K562 (cell line): Measurements from ENCODE around the gene PITPNM1. TPM values are rescaled to one million over a fixed set of nuclear protein-coding genes. Genes with fewer than 3 reads are reported as not detected.

Source experiments
- ATAC-seq: fragments of 200-7000 bp; cut with Tn5 transposase; 3 replicates; pipeline ENCODE4 v1.9.1; 2020; ENCODE audit warnings: moderate library complexity
- BruUV-seq: library from RNA; stranded (reverse); fragments of 400-500 nt; replicated peaks from 2 replicates; lab custom pipeline; 2021; lab: Mats Ljungman, UMichigan
- CTCF ChIA-PET: fragments of 300-600 bp; formaldehyde crosslinking; extraction: SDS; loops from one replicate; lab custom pipeline; 2021; ENCODE audit warnings: low intra/inter-chr PET ratio; lab: Yijun Ruan, JAX
- POLR2A ChIA-PET: fragments of 300-600, 350-650 bp; sonication (Branson Sonifier 250); formaldehyde crosslinking; extraction: SDS; loops from one replicate; lab custom pipeline; 2021; ENCODE audit warnings: antibody characterized with exemption, inconsistent platforms; lab: Yijun Ruan, JAX
- DNase-seq, 4 experiments: peaks; one replicate each; pipeline versions ENCODE4 v3.0.0 to v3.0.0-alpha.2; 2011 to 2018; ENCODE audit warnings: low spot score in 3 of 4, mixed read lengths in 3 of 4; ENCODE audit errors: extremely low read depth in 1 of 4
- FAIRE-seq: peaks from 2 replicates; lab custom pipeline; 2011; peaks lifted over from hg19 to GRCh38; lab: Jason Lieb, UNC
- H2AFZ ChIP-seq: 2 replicates; pipeline ENCODE4 v1.6.0; 2011; ENCODE audit warnings: low read depth, low read length, control low read depth, inconsistent platforms
- H3K27ac ChIP-seq: fragments of 200-600 bp; 3 replicates; pipeline ENCODE4 v1.8.0; 2011; ENCODE audit warnings: low read depth, mild to moderate bottlenecking, control low read depth, inconsistent platforms, low read length, moderate library complexity, mixed read lengths; ENCODE audit errors: extremely low read depth
- H3K27me3 ChIP-seq, 2 experiments: fragments of 300-600 bp in 1 of 2; 2 replicates in 1 of 2; 3 replicates in 1 of 2; pipeline versions ENCODE4 v1.6.0 to v1.8.0; 2011; ENCODE audit warnings: inconsistent platforms in 2 of 2, low read length in 2 of 2, mild to moderate bottlenecking in 1 of 2, mixed read lengths in 1 of 2, moderate library complexity in 1 of 2; ENCODE audit not compliant: control insufficient read depth in 2 of 2, insufficient read depth in 2 of 2
- H3K36me3 ChIP-seq: fragments of 300-600 bp; 3 replicates; pipeline ENCODE4 v1.8.0; 2011; ENCODE audit warnings: mild to moderate bottlenecking, low read length, inconsistent platforms; ENCODE audit not compliant: control insufficient read depth, insufficient read depth
- H3K4me1 ChIP-seq, 2 experiments: fragments of 200-600 bp in 1 of 2; replicated peaks in 1 of 2; 2 replicates in 1 of 2; 3 replicates in 1 of 2; pipeline versions ENCODE4 v1.5.1 to v1.8.0; 2011; ENCODE audit warnings: inconsistent platforms in 2 of 2, low read length in 2 of 2, mild to moderate bottlenecking in 1 of 2, mixed read lengths in 1 of 2, moderate library complexity in 1 of 2; ENCODE audit not compliant: control insufficient read depth in 2 of 2, insufficient read depth in 2 of 2
- H3K4me2 ChIP-seq: 2 replicates; pipeline ENCODE4 v1.6.1; 2011; ENCODE audit warnings: low read length, control low read depth, inconsistent platforms, mixed read lengths; ENCODE audit not compliant: insufficient read depth
- H3K4me3 ChIP-seq: fragments of 200-600 bp; sonication (generic), shearing (Covaris generic); 2 replicates; pipeline ENCODE4 v1.5.1; 2016; ENCODE audit warnings: control low read depth, inconsistent platforms
- H3K79me2 ChIP-seq: fragments of 200-600 bp; 3 replicates; pipeline ENCODE4 v1.8.0; 2011; ENCODE audit warnings: low read length, inconsistent platforms; ENCODE audit not compliant: control insufficient read depth, insufficient read depth
- H3K9ac ChIP-seq, 2 experiments: 2 replicates each; pipeline versions ENCODE4 v1.6.0 to v1.6.1; 2011; ENCODE audit warnings: low read depth in 2 of 2, low read length in 2 of 2, control low read depth in 1 of 2, inconsistent platforms in 1 of 2, mild to moderate bottlenecking in 1 of 2, mixed read lengths in 1 of 2; ENCODE audit not compliant: insufficient read depth in 1 of 2
- H3K9me1 ChIP-seq: one replicate; pipeline ENCODE4 v1.6.0; 2011; ENCODE audit warnings: inconsistent platforms, mild to moderate bottlenecking, low read length, moderate library complexity; ENCODE audit not compliant: control insufficient read depth, insufficient read depth
- H3K9me3 ChIP-seq: replicated peaks from 2 replicates; pipeline ENCODE4 v1.5.1; 2011; ENCODE audit warnings: low read depth, low read length, inconsistent platforms; ENCODE audit not compliant: control insufficient read depth, insufficient read depth
- H4K20me1 ChIP-seq: replicated peaks from 2 replicates; pipeline ENCODE4 v1.6.1; 2011; ENCODE audit warnings: low read length, inconsistent platforms, mixed read lengths; ENCODE audit not compliant: control insufficient read depth, insufficient read depth
- FOXK2 ChIP-seq, 2 experiments: fragments of 450-650 bp; IDR thresholded peaks in 1 of 2; conservative IDR thresholded peaks in 1 of 2; 2 replicates each; pipeline ENCODE4 v1.6.1; 2016; ENCODE audit warnings: low read depth in 2 of 2, mild to moderate bottlenecking in 1 of 2
- MEF2D ChIP-seq: conservative IDR thresholded peaks from 2 replicates; pipeline ENCODE4 v1.6.1; 2016; ENCODE audit warnings: low read depth, missing genetic modification characterization, missing compliant biosample characterization
- SLC30A9 ChIP-seq: fragments of 250-450 bp; sonication (Bioruptor Pico); IDR thresholded peaks from 2 replicates; pipeline ENCODE4 v1.8.0; 2022; ENCODE audit warnings: mild to moderate bottlenecking, moderate library complexity
- SMAD2 ChIP-seq: fragments of 150-350 bp; IDR thresholded peaks from 2 replicates; pipeline ENCODE4 v1.6.1; 2014; ENCODE audit warnings: low read depth, mild to moderate bottlenecking, low read length
- ZBTB7A ChIP-seq: IDR thresholded peaks from 2 replicates; pipeline ENCODE4 v1.6.1; 2011; ENCODE audit warnings: low read depth, mild to moderate bottlenecking, low read length, moderate library complexity, borderline replicate concordance; ENCODE audit not compliant: control insufficient read depth
- ZNF24 ChIP-seq: fragments of 450-650 bp; IDR thresholded peaks from 2 replicates; pipeline ENCODE4 v1.6.1; 2016
- ZNF282 ChIP-seq: sonication (generic); formaldehyde crosslinking; IDR thresholded peaks from 2 replicates; pipeline ENCODE4 v1.8.1; 2023; ENCODE audit warnings: missing genetic modification reagents
- WGBS: fragments of 100-300 bp; shearing (Covaris generic); methylation state at CpG from one replicate; pipeline ENCODE4 v1.1.6; 2016; ENCODE audit warnings: low coverage, mixed read lengths; ENCODE audit not compliant: insufficient coverage; ENCODE audit errors: missing lambda C conversion rate; 5-methylcytosine and 5-hydroxymethylcytosine counted together
- in situ Hi-C: fragments of 300-500 bp; cut with MboI; formaldehyde crosslinking; loops from 4 replicates; pipeline ENCODE4 v1.15.0; 2018; ENCODE audit warnings: inconsistent platforms, mixed read lengths
- intact Hi-C: fragments of 100-400 bp; cut with micrococcal nuclease; formaldehyde crosslinking; loops from 2 replicates; pipeline ENCODE4 v1.14.2; 2022
- polyA plus RNA-seq, 8 experiments: library from polyadenylated mRNA; depleted of rRNA in 4 of 8; stranded (reverse) in 5 of 8; unstranded in 3 of 8; fragments of >200 nt; fragmentation: Nextera tagmentation in 2 of 8; fragmentation: Illumina TruSeq in 1 of 8; extraction: Ambion mirVana in 2 of 8; extraction: Trizol in 1 of 8; gene quantifications; 2 replicates each; pipeline versions ENCODE4 v1.2.1 to v1.2.3, GENCODE V29; 2011 to 2014; ENCODE audit warnings: inconsistent platforms in 1 of 8, missing spikeins in 1 of 8
- total RNA-seq, 7 experiments: library from RNA; depleted of rRNA in 6 of 7; stranded (reverse); fragments of >200 nt in 6 of 7; fragmentation: Illumina TruSeq in 2 of 7; extraction: Trizol in 2 of 7; gene quantifications; 2 replicates each; pipeline versions ENCODE4 v1.2.1 to v1.2.3, GENCODE V29; 2011 to 2021; ENCODE audit warnings: low replicate concordance in 1 of 7

Gene PITPNM1
- total and polyA plus RNA-seq, 9 of the 15 experiments (the other 6 are each of a cell fraction or from before 2014, with no cell fraction given): 0.11 to 53.7 (median 16.0) TPM

DNA sequence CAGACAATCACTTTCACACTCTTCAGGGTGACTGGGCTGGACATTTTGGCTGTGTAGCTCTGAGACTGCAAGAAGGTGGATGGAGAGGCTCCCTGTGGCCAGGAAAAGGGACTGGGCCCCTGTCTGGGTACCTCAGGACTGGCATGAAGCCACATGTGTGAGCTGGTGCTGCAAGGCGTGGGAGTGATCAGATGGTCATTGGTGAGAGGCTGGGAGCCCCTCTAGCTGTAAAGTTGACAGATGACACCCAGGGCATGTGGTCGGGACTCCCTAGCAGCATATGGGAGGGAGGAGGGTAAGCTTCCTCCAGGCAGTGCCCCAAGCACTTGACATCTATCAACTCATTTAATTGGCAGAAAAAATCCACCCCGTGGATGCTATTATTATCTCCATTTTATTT, 37.0 kb upstream of the PITPNM1 start:
- TF ChIP-seq ZBTB7A (no peak), MEF2D (tag) (no peak), FOXK2 (conservative IDR thresholded peaks at IDR 0.05 in 1 of 2, IDR thresholded peaks at IDR 0.05 in 1 of 2; ENCODE audit: low read depth in 2 of 2) (no peak), ZNF282 (no peak), ZNF24 (no peak), SMAD2 (no peak), SLC30A9 (CRISPR knock-in tag) (no peak)
- H3K4me3 ChIP-seq: no peak overlapping the region
- H3K27me3 ChIP-seq: no peaks in the 10 kb centered on the region
- no peaks in the 10 kb centered on the region for H4K20me1 ChIP-seq
- POLR2A ChIA-PET: interaction anchor here (0.5 to 1.3 kb wide), 8 partner anchors 11 to 209 kb away, joined by 3 read pairs; no protein-coding TSS in a partner anchor
- H3K79me2 ChIP-seq: no peaks in the 10 kb centered on the region
- intact Hi-C loops (no loop called here), in situ Hi-C loops (loop anchor here (25.0 kb wide), 1 partner anchor 1145 kb away; the partner anchor contains the start of gene GAL)
- no TSS peak for BruUV-seq
- CTCF ChIA-PET: no interaction called here
- 22% methylated on average over 3 of the region's 3 CpGs for WGBS
- DNase-seq (no peak), FAIRE-seq (no peak), ATAC-seq (no peak)
- H3K9me1 ChIP-seq: no peaks in the 10 kb centered on the region
- no peaks in the 10 kb centered on the region for H3K36me3 ChIP-seq
- no peak overlapping the region for H2AFZ ChIP-seq
- no peak overlapping the region for H3K27ac ChIP-seq
- no peaks in the 10 kb centered on the region for H3K9me3 ChIP-seq
- H3K4me2 ChIP-seq: no peak overlapping the region
- H3K4me1 ChIP-seq: peaks cover 11 to 18% of the 10 kb centered on the region in 2 experiments; a peak in 4 of 5 replicates
- H3K9ac ChIP-seq: no peak overlapping the region
